Measurements from ENCODE around the gene PATJ. TPM values are rescaled to one million over a fixed set of nuclear protein-coding genes. Genes with fewer than 3 reads are reported as not detected.

The PATJ gene
- total and polyA plus RNA-seq, 9 donors, result 2.8 to 5.1 (median 3.5) TPM

DNA sequence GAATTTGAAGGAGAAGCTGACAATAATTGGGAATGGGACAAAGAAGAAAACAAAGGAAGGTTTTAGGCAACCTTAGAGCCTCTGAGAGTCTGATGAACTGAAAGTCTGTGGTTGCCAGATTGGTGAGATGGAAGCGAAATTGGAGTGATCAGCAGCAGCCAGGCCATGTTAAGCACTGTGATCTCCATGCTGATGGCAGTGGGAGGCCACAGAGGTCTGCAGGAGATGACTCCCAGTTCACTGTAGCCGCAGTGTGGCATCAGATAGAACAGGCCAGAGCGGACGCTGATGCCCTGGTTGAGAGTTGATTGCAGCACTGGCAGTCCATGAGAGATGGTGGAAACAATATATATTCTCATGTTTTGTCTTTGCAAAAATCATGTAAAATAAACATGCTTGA lies 314.9 kb downstream of the PATJ start:
- Histone ChIP-seq H3K27me3 (ENCODE audit: control insufficient read depth, insufficient read depth, low read length) (no peaks in the 10 kb centered on the region), H3K9me3 (replicated peaks; ENCODE audit: control insufficient read depth, low read depth, low read length) (no peaks in the 10 kb centered on the region), H3K36me3 (ENCODE audit: control insufficient read depth, insufficient read depth, low read length) (no peaks in the 10 kb centered on the region), H3K27ac (ENCODE audit: low read length) (no peak overlapping the region), H3K4me3 (ENCODE audit: low read length) (no peak overlapping the region), H3K4me1 (ENCODE audit: control insufficient read depth, insufficient read depth, low read length) (no peaks in the 10 kb centered on the region)
- no peak for DNase-seq
- 92% methylated on average over 1 of the region's 4 CpGs for WGBS (ENCODE audit: insufficient coverage)

DNA sequence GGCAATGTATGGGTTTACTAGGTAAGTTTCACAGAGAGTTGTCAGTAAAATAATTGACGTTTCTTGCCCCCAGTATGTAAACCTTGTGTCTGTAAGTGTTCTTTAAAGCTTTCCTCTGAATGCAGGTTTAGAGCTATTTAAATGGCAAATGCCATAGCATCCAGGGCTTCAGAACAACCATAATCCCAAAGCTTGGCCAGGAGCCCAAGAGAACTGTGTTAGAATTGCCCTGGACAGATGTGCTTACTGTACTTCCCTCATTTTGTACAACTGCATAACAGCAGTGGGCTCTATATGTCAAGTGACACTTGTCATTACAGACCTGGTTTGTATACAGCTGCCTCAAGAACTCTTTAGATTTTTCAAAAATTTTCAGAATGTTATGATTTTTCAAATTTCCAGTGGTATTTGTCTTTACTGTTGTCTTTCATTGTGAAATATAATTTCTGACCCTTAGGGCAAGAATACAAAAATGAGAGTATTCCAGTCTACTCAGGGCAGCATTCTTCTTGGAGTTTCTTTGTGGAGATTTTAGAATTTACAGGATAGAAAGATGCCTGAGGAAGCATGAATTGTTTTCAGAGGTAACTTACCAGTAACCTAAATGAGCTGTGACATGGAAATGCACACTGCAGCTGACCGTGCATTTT lies 315.5 kb downstream of the PATJ start:
- Histone ChIP-seq H3K27me3 (ENCODE audit: control insufficient read depth, insufficient read depth, low read length) (no peaks in the 10 kb centered on the region), H3K9me3 (replicated peaks; ENCODE audit: control insufficient read depth, low read depth, low read length) (no peaks in the 10 kb centered on the region), H3K27ac (ENCODE audit: low read length) (no peak overlapping the region), H3K4me1 (ENCODE audit: control insufficient read depth, insufficient read depth, low read length) (no peaks in the 10 kb centered on the region), H3K36me3 (ENCODE audit: control insufficient read depth, insufficient read depth, low read length) (no peaks in the 10 kb centered on the region), H3K4me3 (ENCODE audit: low read length) (no peak overlapping the region)
- peak; percentile 38 for DNase-seq
- WGBS (ENCODE audit: insufficient coverage), result 62% methylated on average over 2 of the region's 2 CpGs

DNA sequence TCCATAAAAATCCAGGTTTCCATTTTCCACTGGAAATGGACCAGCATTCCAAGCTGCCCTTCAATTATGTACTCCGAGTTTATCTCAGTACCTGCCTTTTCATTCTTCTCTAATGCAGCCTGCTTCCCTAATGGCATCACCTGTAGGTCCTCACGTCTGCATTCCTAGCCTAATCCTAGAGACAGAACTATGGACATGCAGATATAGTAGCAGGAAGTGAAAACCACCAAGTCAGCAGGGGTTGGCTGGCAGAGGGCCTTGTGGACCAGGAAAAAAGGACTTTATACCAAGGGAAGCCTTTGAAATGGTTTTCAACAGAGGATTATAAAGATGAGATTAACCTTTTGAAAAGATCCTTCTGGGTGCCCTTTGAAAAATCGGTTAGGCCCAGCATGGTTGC lies 316.7 kb downstream of the PATJ start:
- WGBS (ENCODE audit: insufficient coverage), result 27% methylated on average over 2 of the region's 3 CpGs
- Histone ChIP-seq H3K4me3 (ENCODE audit: low read length) (no peak overlapping the region), H3K4me1 (ENCODE audit: control insufficient read depth, insufficient read depth, low read length) (no peaks in the 10 kb centered on the region), H3K27ac (ENCODE audit: low read length) (no peak overlapping the region), H3K9me3 (replicated peaks; ENCODE audit: control insufficient read depth, low read depth, low read length) (no peaks in the 10 kb centered on the region), H3K27me3 (ENCODE audit: control insufficient read depth, insufficient read depth, low read length) (no peaks in the 10 kb centered on the region), H3K36me3 (ENCODE audit: control insufficient read depth, insufficient read depth, low read length) (no peaks in the 10 kb centered on the region)
- DNase-seq, result peak; percentile 33

DNA sequence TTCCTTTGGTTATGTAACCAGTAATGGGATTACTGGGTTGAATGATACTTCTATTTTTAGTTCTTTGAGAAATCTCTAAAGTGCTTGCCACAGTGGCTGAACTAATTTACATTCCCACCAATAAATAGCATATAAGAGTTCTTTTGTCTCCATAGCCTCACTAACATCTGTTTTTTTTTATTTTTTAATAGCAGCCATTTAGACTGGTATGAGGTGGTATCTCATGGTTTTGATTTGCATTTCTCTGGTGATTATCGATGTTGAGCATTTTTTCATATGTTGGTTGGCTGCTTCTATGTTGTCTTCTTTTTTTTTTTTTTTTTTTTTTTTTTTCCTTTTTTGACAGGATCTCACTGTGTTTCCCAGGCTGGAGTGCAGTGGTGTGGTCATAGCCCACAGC lies 319.8 kb downstream of the PATJ start:
- Histone ChIP-seq H3K4me3 (ENCODE audit: low read length) (no peak overlapping the region), H3K27me3 (ENCODE audit: control insufficient read depth, insufficient read depth, low read length) (no peaks in the 10 kb centered on the region), H3K9me3 (replicated peaks; ENCODE audit: control insufficient read depth, low read depth, low read length) (no peaks in the 10 kb centered on the region), H3K36me3 (ENCODE audit: control insufficient read depth, insufficient read depth, low read length) (no peaks in the 10 kb centered on the region), H3K4me1 (ENCODE audit: control insufficient read depth, insufficient read depth, low read length) (no peaks in the 10 kb centered on the region), H3K27ac (ENCODE audit: low read length) (no peak overlapping the region)
- DNase-seq, result no peak
- WGBS (ENCODE audit: insufficient coverage), result no CpG with 5 or more reads among the region's 1 CpG

DNA sequence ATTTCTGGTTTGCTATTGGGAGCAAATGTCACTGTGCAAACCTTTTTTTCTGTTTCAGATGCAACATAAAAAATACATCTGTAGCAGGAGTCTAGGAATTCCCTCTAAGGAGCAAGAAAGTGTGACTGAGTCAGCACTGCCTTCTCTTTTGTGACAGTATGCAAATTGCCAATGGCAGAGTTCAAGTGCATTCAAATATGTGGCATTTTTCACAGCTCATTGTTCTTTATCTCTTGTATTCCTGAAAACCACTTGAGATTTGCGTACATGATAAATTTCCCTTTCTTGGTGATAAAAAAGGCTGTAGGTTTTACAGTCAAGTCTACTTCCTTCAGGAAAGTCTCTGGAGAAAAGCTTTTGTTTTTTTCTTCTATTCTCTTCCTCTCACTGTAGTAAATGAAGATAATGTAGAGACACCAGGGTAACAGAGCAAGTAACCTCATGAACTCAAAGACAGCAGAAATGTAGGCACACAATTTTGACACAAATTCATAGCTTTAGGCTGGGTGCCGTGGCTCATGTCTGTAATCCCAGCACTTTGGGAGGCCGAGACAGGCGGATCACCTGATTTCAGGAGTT lies 322.6 kb downstream of the PATJ start:
- H3K4me3 ChIP-seq (ENCODE audit: low read length), result no peak overlapping the region
- no peak for DNase-seq
- WGBS (ENCODE audit: insufficient coverage), result 80% methylated on average over 2 of the region's 4 CpGs
- H3K27me3 ChIP-seq (ENCODE audit: control insufficient read depth, insufficient read depth, low read length), result no peaks in the 10 kb centered on the region
- H3K27ac ChIP-seq (ENCODE audit: low read length), result no peak overlapping the region
- no peaks in the 10 kb centered on the region for H3K9me3 ChIP-seq (replicated peaks; ENCODE audit: control insufficient read depth, low read depth, low read length)
- H3K4me1 ChIP-seq (ENCODE audit: control insufficient read depth, insufficient read depth, low read length), result peaks cover 11% of the 10 kb centered on the region
- no peaks in the 10 kb centered on the region for H3K36me3 ChIP-seq (ENCODE audit: control insufficient read depth, insufficient read depth, low read length)

DNA sequence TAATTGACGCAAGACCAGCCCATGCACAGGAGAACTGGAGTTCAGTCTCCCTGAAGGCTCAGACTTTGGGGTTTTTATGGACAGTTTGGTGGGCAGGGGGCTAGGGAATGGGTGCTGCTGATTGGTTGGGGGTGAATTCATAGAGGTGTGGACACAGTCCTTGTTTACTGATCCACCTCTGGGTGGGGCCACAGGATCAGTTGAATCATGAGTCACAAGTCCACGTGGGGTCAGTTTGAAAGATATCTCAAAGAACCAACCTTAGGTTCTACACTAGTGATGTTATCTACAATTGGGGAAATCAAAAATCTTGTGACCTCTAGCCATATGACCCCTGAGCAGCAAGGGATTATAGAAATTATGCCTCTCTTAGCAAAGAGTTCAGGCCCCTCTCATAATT lies 324.4 kb downstream of the PATJ start:
- no peaks in the 10 kb centered on the region for H3K27me3 ChIP-seq (ENCODE audit: control insufficient read depth, insufficient read depth, low read length)
- no peak for DNase-seq
- no peaks in the 10 kb centered on the region for H3K9me3 ChIP-seq (replicated peaks; ENCODE audit: control insufficient read depth, low read depth, low read length)
- no peak overlapping the region for H3K4me3 ChIP-seq (ENCODE audit: low read length)
- peaks cover 11% of the 10 kb centered on the region for H3K4me1 ChIP-seq (ENCODE audit: control insufficient read depth, insufficient read depth, low read length)
- WGBS (ENCODE audit: insufficient coverage), result 100% methylated on average over 1 of the region's 2 CpGs
- H3K27ac ChIP-seq (ENCODE audit: low read length), result no peak overlapping the region
- no peaks in the 10 kb centered on the region for H3K36me3 ChIP-seq (ENCODE audit: control insufficient read depth, insufficient read depth, low read length)

DNA sequence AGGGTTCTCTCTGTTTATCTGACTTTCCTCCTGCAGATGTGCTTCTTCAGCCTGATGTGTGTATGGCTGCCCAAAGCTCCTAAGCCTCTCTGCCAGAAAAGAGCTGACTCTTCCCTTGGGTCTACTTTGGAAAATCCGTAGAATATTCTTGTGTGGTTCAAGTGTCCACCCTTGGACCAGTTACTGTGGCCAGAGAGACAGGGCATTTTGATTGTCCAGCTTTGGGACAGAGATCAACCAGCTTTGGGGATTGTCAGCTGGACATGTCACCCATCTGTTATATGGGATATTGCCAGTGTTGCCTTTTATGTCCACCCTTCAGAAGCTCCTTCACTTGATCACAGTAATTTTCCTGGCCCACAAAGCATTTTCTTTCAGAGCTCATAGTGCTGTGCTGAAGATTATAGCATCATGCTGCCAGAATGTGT lies 326.1 kb downstream of the PATJ start:
- no CpG with 5 or more reads among the region's 1 CpG for WGBS (ENCODE audit: insufficient coverage)
- peak; percentile 82 for DNase-seq
- no peak overlapping the region for H3K4me3 ChIP-seq (ENCODE audit: low read length)

DNA sequence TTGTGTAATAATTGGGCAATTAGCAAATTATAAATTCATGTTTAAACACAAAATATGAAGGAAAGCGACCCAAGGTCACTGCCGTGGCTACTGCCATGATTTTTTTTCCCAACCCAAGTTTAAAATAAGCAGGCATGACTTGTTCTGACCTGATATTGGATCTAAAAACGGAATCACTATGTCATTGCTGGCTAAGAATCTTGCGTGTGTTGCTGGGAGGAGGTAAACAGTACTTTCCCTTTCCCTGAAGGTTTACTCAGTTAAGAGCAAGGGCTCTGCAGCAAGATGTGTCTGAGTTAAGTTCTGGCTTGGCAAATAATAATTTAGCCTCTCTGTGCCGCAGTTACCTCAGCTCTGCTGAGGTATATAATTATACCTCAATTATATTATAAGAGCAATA lies 326.7 kb downstream of the PATJ start:
- peaks cover 11% of the 10 kb centered on the region for H3K4me1 ChIP-seq (ENCODE audit: control insufficient read depth, insufficient read depth, low read length)

More for the DNA sequence above, 326.1 kb downstream of the PATJ start:
- Histone ChIP-seq H3K4me1 (ENCODE audit: control insufficient read depth, insufficient read depth, low read length) (peaks cover 11% of the 10 kb centered on the region), H3K27ac (ENCODE audit: low read length) (peak overlapping the region; percentile 79), H3K36me3 (ENCODE audit: control insufficient read depth, insufficient read depth, low read length) (no peaks in the 10 kb centered on the region), H3K27me3 (ENCODE audit: control insufficient read depth, insufficient read depth, low read length) (no peaks in the 10 kb centered on the region), H3K9me3 (replicated peaks; ENCODE audit: control insufficient read depth, low read depth, low read length) (no peaks in the 10 kb centered on the region)

DNA sequence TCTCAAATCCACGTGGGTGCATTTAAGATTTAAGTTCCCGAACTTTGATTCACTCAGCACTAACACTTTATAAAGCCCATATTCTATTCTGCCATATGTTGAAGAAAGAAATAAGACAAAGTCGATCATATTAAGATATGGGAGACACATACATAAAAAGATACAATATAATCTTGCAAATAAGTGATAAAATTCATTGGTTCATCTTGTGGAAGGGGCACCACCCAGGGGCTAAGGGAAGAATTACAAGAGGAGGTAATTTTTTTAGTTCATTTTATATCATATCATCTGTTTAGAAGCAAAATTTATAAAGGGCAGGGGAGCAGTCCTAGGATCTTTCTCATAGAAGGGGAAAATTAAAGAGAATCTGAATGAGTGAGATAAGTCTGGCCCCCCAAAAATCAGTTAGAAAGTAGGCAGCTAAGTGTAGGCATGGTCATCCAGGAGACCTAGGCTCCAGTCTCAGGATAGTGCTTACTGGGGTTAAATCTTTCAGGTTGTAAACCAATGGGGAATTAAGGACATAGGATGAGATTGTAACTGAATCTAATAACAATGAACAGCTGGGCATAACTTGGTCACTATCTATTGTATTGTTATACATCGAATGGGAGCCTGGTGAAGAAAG lies 328.2 kb downstream of the PATJ start:
- no peak overlapping the region for H3K4me3 ChIP-seq (ENCODE audit: low read length)
- H3K27ac ChIP-seq (ENCODE audit: low read length), result no peak overlapping the region

More for the DNA sequence above, 326.7 kb downstream of the PATJ start:
- WGBS (ENCODE audit: insufficient coverage), result no CpG with 5 or more reads among the region's 5 CpGs
- no peaks in the 10 kb centered on the region for H3K9me3 ChIP-seq (replicated peaks; ENCODE audit: control insufficient read depth, low read depth, low read length)
- H3K27ac ChIP-seq (ENCODE audit: low read length), result peak overlapping the region; percentile 79
- no peaks in the 10 kb centered on the region for H3K27me3 ChIP-seq (ENCODE audit: control insufficient read depth, insufficient read depth, low read length)
- peak; percentile 97 for DNase-seq
- no peaks in the 10 kb centered on the region for H3K36me3 ChIP-seq (ENCODE audit: control insufficient read depth, insufficient read depth, low read length)
- H3K4me3 ChIP-seq (ENCODE audit: low read length), result no peak overlapping the region

DNA sequence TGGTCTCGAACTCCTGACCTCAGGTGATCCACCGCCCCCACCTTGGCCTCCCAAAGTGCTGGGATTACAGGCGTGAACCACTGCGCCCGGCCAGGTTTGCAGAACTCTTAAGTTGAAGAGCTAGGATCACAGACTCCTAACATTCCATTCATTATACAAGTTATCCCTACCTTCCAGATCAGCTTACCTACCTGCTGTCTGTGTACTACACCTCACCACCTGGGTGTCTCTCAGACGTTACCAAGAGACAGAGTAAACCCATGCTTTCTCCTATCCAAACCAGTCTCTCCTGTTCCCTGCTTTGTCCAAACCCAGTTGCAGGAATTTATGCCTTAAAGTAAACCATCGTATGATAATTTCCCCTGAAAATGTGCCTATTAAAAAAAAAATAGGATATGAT lies 329.4 kb downstream of the PATJ start:
- Histone ChIP-seq H3K9me3 (replicated peaks; ENCODE audit: control insufficient read depth, low read depth, low read length) (no peaks in the 10 kb centered on the region), H3K4me1 (ENCODE audit: control insufficient read depth, insufficient read depth, low read length) (peaks cover 11% of the 10 kb centered on the region), H3K27me3 (ENCODE audit: control insufficient read depth, insufficient read depth, low read length) (no peaks in the 10 kb centered on the region), H3K4me3 (ENCODE audit: low read length) (no peak overlapping the region), H3K36me3 (ENCODE audit: control insufficient read depth, insufficient read depth, low read length) (no peaks in the 10 kb centered on the region), H3K27ac (ENCODE audit: low read length) (no peak overlapping the region)
- DNase-seq, result no peak
- WGBS (ENCODE audit: insufficient coverage), result 85% methylated on average over 6 of the region's 7 CpGs

More for the DNA sequence above, 328.2 kb downstream of the PATJ start:
- Histone ChIP-seq H3K36me3 (ENCODE audit: control insufficient read depth, insufficient read depth, low read length) (no peaks in the 10 kb centered on the region), H3K9me3 (replicated peaks; ENCODE audit: control insufficient read depth, low read depth, low read length) (no peaks in the 10 kb centered on the region), H3K4me1 (ENCODE audit: control insufficient read depth, insufficient read depth, low read length) (peaks cover 11% of the 10 kb centered on the region), H3K27me3 (ENCODE audit: control insufficient read depth, insufficient read depth, low read length) (no peaks in the 10 kb centered on the region)
- DNase-seq, result peak; percentile 35
- no CpG with 5 or more reads among the region's 4 CpGs for WGBS (ENCODE audit: insufficient coverage)
